Ureter (tissue), 1 donor: ENCODE measurements around the gene IL13RA2. TPM values are rescaled to one million over a fixed set of nuclear protein-coding genes. Genes with fewer than 3 reads are reported as not detected.

Source experiments
- DNase-seq: peaks from one replicate; pipeline ENCODE4 v3.0.0-alpha.2; 2020; ENCODE audit warnings: low spot score
- total RNA-seq: library from RNA; stranded (reverse); gene quantifications from one replicate; pipeline ENCODE4 v1.2.4, GENCODE V29; 2023
- donor health status: DM: yes; HTN: yes; CAD: no.

The IL13RA2 gene
- 0.83 TPM for total RNA-seq

- DNase-seq = no peak
Measured at GRCh38 chrX:115017455-115017854, at the start of gene IL13RA2. IL13RA2 (minus strand) TSS chrX:115017616; CDS start chrX:115017269, 347 bp downstream.

DNA sequence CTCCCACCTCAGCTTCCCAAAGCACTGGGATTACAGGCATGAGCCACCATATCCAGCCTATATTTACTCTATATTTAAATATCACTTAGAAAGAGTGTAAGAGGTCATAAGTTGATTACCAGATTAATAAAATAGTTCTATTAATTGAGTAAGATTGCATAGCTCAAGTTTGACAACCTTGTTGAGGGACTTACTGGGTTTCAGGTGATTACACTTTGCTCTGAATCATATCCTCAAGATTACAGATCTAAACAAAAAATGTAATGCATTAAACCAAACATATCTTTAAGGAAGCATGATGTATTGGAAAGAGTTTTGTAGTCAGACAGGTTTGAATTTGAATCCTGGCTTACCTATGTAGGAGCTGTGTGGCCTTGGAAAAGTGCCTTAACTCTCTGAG lies 47.9 kb upstream of the IL13RA2 start:
- DNase-seq = no peak

DNA sequence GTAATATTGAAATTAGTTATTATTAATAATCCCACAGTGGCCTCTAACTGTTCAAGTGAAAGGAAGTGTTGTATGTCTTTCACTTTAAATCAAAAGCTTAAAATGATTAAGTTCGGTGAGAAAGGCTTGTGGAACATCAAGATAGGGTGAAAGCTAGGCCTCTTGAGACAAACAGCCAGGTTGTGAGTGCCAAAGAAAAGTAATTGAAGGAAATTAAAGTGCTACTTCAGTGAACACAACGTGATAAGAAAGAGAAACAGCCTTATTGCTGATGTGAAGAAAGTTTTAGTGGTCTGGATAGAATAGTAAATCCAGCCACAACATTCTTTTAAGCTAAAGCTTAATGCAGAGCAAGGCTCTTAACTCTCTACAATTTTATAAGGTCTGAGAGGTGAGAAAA lies 42.6 kb upstream of the IL13RA2 start:
- no peak for DNase-seq

DNA sequence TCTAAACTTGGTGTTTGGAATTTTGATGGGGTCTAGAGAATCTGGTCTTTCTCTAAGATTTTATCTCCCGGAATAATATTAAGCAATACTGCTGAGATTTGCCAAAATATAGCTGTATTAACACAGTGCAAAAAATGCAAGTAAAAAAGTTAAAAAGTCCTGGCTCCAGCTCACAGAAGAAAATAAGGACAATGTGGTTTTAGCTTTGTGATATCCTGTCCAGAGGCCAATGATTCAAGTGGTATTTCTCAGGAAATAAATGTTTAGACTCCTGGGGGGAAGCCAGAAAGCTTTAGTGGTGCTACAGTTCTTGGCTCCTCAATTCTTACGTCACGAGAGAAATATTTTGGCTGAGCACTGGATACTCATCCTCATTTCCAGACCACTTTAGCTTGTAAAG lies 40.9 kb upstream of the IL13RA2 start:
- peak; percentile 41 for DNase-seq

GRCh38 chrX:115054876-115055275 lies 37.5 kb upstream of the IL13RA2 start:
- no peak for DNase-seq

DNA sequence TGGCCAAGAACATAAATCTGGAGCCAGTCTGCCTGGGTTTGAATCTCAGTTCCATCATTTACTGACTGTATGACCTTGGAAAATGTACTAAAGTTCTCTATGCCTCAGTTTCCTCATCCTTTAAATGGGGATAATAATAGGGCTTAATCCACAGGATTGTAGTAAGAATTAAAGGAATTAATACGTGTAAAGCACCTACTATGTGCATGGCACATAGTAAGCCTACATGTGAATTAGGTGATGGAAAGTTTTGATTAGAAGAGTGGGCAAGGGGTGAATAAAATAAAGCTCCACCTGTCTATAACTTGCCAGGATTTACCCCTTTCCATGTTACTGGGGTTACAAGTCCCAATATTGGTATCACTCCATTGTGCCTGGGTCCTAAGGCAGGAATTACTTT lies 35.8 kb upstream of the IL13RA2 start:
- no peak for DNase-seq

GRCh38 chrX:115047715-115048114 lies 30.3 kb upstream of the IL13RA2 start:
- no peak for DNase-seq

- no peak for DNase-seq
Measured at GRCh38 chrX:115047181-115047580, 29.8 kb upstream of the IL13RA2 start.

- no peak for DNase-seq
Measured at GRCh38 chrX:115040417-115040816, 23.0 kb upstream of the IL13RA2 start.

DNA sequence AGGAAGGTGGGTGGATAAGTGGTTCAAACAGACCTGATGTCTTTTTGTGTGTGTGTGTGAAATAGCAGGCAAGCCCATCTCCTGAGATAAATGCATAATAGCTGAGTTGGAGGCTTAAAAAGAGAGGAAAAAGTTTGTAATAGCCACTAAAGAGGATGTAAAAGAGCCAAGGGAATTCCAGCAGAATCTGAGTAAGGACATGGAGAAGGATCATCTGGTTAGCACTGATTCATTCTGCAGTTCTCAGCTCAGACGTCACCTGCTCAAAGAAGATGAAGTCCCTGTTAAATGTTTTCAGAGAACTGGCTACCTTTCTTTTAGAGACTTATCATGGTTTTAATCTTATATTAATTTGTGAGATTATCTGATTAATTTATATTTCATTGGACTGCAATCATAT lies 21.0 kb upstream of the IL13RA2 start:
- DNase-seq = no peak

DNA sequence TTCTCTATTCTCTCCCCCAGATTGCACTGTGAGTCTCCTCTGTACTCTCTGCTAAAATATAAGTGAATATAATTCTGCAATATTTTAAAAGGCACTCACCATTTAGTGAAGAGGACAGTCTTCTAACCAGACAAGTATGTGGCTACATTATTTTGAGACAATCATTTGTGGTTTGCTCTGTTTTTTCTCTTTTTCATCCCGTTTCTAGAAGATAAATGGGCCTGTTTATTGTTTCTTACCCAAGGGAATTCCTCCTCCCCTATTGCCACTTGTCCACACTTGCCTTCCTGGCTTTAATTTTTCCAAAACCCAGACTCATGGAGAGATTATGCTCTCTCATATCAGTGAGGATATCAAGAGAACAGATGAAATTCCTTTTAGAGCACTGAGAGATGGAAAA lies 18.6 kb upstream of the IL13RA2 start:
- DNase-seq = no peak

- no peak for DNase-seq
Measured at GRCh38 chrX:115031989-115032388, 14.6 kb upstream of the IL13RA2 start.

DNA sequence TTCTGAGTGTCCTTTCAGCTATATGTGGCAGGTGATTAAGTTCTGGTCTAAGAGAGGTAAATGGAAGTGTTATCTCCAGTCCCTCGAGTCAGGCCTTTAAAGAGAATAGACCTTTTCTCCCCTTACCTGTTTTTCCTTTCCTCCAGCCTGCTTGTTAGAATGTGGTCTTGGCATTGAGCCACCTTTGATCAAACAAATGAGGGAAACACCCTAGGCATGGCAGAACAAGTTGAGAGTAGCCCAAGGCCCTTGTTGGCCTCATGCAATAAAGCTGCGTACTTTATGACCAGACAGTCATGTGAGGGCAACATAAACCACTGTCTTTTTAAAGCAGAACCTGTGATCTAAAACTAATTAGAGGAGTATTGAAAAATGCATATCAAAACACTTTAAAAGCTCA lies 13.2 kb upstream of the IL13RA2 start:
- peak; percentile 74 for DNase-seq

- no peak for DNase-seq
Measured at GRCh38 chrX:115029869-115030570, 12.6 kb upstream of the IL13RA2 start.

- DNase-seq = no peak
Measured at GRCh38 chrX:115029440-115029839, 12.0 kb upstream of the IL13RA2 start.

GRCh38 chrX:115023811-115024210 lies 6.4 kb upstream of the IL13RA2 start:
- no peak for DNase-seq

DNA sequence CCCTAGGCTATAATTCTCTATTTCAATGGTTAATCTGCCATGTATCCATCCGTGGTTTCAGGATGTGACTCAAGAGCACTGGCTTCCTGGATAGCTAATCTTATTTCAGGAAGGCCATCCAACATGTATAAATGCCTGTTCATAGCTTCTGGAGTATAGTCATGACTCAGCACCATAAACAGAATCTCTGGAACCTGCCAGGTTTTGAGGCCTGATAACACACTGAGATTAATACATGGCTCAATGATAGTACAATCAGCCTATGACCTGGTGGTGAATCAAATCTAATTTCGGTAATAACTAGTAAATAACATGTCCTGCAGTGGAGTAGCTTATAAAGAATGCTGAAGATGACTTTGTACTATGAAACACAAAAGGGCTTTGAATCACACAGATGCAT lies 5.7 kb upstream of the IL13RA2 start:
- no peak for DNase-seq

GRCh38 chrX:115021121-115021520 lies 3.7 kb upstream of the IL13RA2 start:
- DNase-seq = no peak

- no peak for DNase-seq
Measured at GRCh38 chrX:115018944-115019343, 1.5 kb upstream of the IL13RA2 start.

- no peak for DNase-seq
Measured at GRCh38 chrX:115018040-115018647, 728 bp upstream of the IL13RA2 start.

DNA sequence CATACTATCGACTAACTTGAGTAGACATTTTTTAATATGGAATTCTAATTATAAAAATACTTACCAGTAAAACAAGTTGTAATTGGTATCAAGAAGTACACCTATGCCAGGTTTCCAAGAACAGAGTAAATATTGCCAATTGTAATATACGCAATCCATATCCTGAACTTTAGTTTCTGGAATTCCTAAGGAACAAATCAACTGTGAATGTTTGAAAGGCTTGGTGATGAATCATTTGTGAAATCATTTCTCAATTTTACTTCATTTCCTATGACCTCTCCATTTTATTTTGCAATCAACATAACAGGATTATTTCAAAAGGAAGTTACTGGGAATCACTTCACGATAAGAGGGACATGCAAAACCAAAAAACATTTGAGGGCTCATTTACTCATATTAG lies 3.7 kb downstream of the IL13RA2 start:
- DNase-seq = no peak

GRCh38 chrX:115011428-115011827 lies 6.0 kb downstream of the IL13RA2 start:
- DNase-seq = no peak

- no peak for DNase-seq
Measured at GRCh38 chrX:114999906-115000305, 17.5 kb downstream of the IL13RA2 start.

- DNase-seq = no peak
Measured at GRCh38 chrX:114997779-114998178, 19.6 kb downstream of the IL13RA2 start.
